DOHH2 (cell line): ENCODE results near the gene SCYL1.

Experiments
- H3F3A ChIP-seq: fragments of 200-600 bp; sonication (generic), shearing (Covaris generic); 2 replicates; pipeline ENCODE4 v1.6.0; 2016; ENCODE audit warnings: antibody characterized with exemption, mild to moderate bottlenecking; ENCODE audit not compliant: control insufficient read depth, insufficient read depth
- H3K27ac ChIP-seq: fragments of 200-600 bp; sonication (generic); 2 replicates; pipeline ENCODE4 v1.5.1; 2014; ENCODE audit warnings: low read depth, mild to moderate bottlenecking, low read length, moderate library complexity
- H3K27me3 ChIP-seq: fragments of 200-600 bp; sonication (generic); 2 replicates; pipeline ENCODE4 v1.6.1; 2014; ENCODE audit warnings: mild to moderate bottlenecking, low read length, mixed read lengths; ENCODE audit not compliant: control insufficient read depth
- H3K36me3 ChIP-seq: fragments of 200-600 bp; sonication (generic); 2 replicates; pipeline ENCODE4 v1.6.1; 2014; ENCODE audit warnings: mild to moderate bottlenecking, low read length, moderate library complexity, mixed read lengths; ENCODE audit not compliant: control insufficient read depth
- H3K4me1 ChIP-seq: fragments of 200-600 bp; sonication (generic); 2 replicates; pipeline ENCODE4 v1.6.1; 2014; ENCODE audit warnings: mild to moderate bottlenecking, low read length, mixed read lengths; ENCODE audit not compliant: control insufficient read depth
- H3K4me2 ChIP-seq: fragments of 200-600 bp; sonication (generic); 2 replicates; pipeline ENCODE4 v1.6.0; 2014; ENCODE audit warnings: mild to moderate bottlenecking, low read length, moderate library complexity
- H3K4me3 ChIP-seq: fragments of 200-600 bp; sonication (generic); 2 replicates; pipeline ENCODE4 v1.5.1; 2014; ENCODE audit warnings: mild to moderate bottlenecking, low read length, mixed read lengths
- H3K79me2 ChIP-seq: fragments of 200-600 bp; sonication (generic); 2 replicates; pipeline ENCODE4 v1.6.1; 2014; ENCODE audit warnings: mild to moderate bottlenecking, low read length, mixed read lengths; ENCODE audit not compliant: control insufficient read depth
- H3K9me2 ChIP-seq: fragments of 200-600 bp; sonication (generic); replicated peaks from 2 replicates; pipeline ENCODE4 v1.6.1; 2014; ENCODE audit warnings: mild to moderate bottlenecking, low read length, mixed read lengths; ENCODE audit not compliant: control insufficient read depth
- H3K9me3 ChIP-seq: fragments of 200-600 bp; sonication (generic); 2 replicates; pipeline ENCODE4 v1.6.1; 2014; ENCODE audit warnings: antibody characterized with exemption, low read length, mixed read lengths; ENCODE audit not compliant: control insufficient read depth, insufficient read depth
- H4K20me1 ChIP-seq: fragments of 200-600 bp; sonication (generic); 2 replicates; pipeline ENCODE4 v1.6.0; 2014; ENCODE audit warnings: low read depth, mild to moderate bottlenecking, antibody characterized with exemption, low read length, moderate library complexity; ENCODE audit not compliant: control insufficient read depth, insufficient read depth
- CTCF ChIP-seq: fragments of 200-600 bp; sonication (generic); IDR thresholded peaks from one replicate; pipeline ENCODE4 v1.5.1; 2014; ENCODE audit warnings: antibody characterized with exemption, mild to moderate bottlenecking, low read depth, low read length; ENCODE audit not compliant: poor library complexity, severe bottlenecking
- EZH2phosphoT487 ChIP-seq: fragments of 200-600 bp; sonication (generic); IDR thresholded peaks from 2 replicates; pipeline ENCODE4 v1.6.1; 2017; ENCODE audit warnings: borderline replicate concordance, mild to moderate bottlenecking, antibody characterized with exemption, low read length, moderate library complexity, mixed read lengths

SCYL1 gene

GRCh38 chr11:65478388-65479183 lies 46.3 kb upstream of the SCYL1 start:
- H3K9me3 ChIP-seq = no peaks in the 10 kb centered on the region
- H3K9me2 ChIP-seq = no peaks in the 10 kb centered on the region
- H3F3A ChIP-seq = peaks cover 10% of the 10 kb centered on the region
- no peaks in the 10 kb centered on the region for H3K27me3 ChIP-seq
- H3K4me1 ChIP-seq = peaks cover 47% of the 10 kb centered on the region
- H3K4me3 ChIP-seq = no peak overlapping the region
- no peak overlapping the region for H3K4me2 ChIP-seq
- peaks cover 11% of the 10 kb centered on the region for H3K36me3 ChIP-seq
- H4K20me1 ChIP-seq = no peaks in the 10 kb centered on the region
- peaks cover 23% of the 10 kb centered on the region for H3K79me2 ChIP-seq
- TF ChIP-seq EZH2phosphoT487 (no peak), CTCF (no peak)
- H3K27ac ChIP-seq = no peak overlapping the region

- no peaks in the 10 kb centered on the region for H3K9me2 ChIP-seq
- TF ChIP-seq EZH2phosphoT487 = no peak
- TF ChIP-seq CTCF = no peak
- H3K4me1 ChIP-seq = peaks cover 43% of the 10 kb centered on the region
- H4K20me1 ChIP-seq = no peaks in the 10 kb centered on the region
- H3K9me3 ChIP-seq = no peaks in the 10 kb centered on the region
- peaks cover 23% of the 10 kb centered on the region for H3K79me2 ChIP-seq
- H3K4me3 ChIP-seq = no peak overlapping the region
- no peaks in the 10 kb centered on the region for H3K27me3 ChIP-seq
- no peak overlapping the region for H3K4me2 ChIP-seq
- H3F3A ChIP-seq = peaks cover 7% of the 10 kb centered on the region
- H3K27ac ChIP-seq = no peak overlapping the region
- peaks cover 11% of the 10 kb centered on the region for H3K36me3 ChIP-seq
These were observed 45.4 kb upstream of the SCYL1 start for GRCh38 chr11:65479184-65480145.

DNA sequence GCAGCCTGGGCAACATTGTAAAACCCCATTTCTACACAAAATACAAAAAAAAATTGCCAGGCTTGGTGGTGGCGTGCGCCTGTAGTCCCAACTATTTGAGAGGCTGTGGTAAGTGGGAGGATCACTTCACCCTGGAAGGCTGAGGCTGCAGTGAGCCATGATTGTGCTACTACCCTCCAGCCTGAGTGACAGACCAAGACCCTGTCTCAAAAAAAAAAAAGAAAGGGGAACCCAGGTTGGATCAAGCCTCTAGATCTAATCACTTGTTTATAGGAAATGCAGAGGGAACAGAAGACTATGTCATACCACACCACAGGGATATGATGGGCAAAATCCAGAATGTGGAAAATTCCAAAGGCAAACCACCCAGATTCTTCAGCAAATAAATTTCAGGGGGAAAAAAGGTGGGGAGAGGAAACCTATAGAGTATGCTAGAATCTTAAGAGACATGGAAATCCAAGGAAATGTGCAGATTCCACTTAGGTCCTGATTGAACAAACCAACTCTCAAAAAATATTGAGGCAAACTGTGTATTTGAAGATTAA lies 42.5 kb upstream of the SCYL1 start:
- no peaks in the 10 kb centered on the region for H3K27me3 ChIP-seq
- H3K4me2 ChIP-seq = no peak overlapping the region
- H3K9me2 ChIP-seq = no peaks in the 10 kb centered on the region
- no peak for TF ChIP-seq CTCF
- no peak for TF ChIP-seq EZH2phosphoT487
- no peaks in the 10 kb centered on the region for H3K36me3 ChIP-seq
- H3K79me2 ChIP-seq = peaks cover 6% of the 10 kb centered on the region
- H3K4me1 ChIP-seq = peaks cover 31% of the 10 kb centered on the region
- H4K20me1 ChIP-seq = no peaks in the 10 kb centered on the region
- H3F3A ChIP-seq = 0 out of 2 replicates have a peak, but pooled peaks cover 3% of the 10 kb centered on the region
- no peaks in the 10 kb centered on the region for H3K9me3 ChIP-seq
- no peak overlapping the region for H3K27ac ChIP-seq
- no peak overlapping the region for H3K4me3 ChIP-seq
